HepG2 (cell line): ENCODE results near the gene CD81. TPM values are rescaled to one million over a fixed set of nuclear protein-coding genes. Genes with fewer than 3 reads are reported as not detected.

Experiments
- CREM ChIP-seq, 2 experiments: sonication (generic) in 1 of 2; formaldehyde crosslinking in 1 of 2; IDR thresholded peaks; 2 replicates each; pipeline versions ENCODE4 v1.4.0 to v1.6.1; 2016 to 2020; ENCODE audit warnings: antibody characterized with exemption in 1 of 2, mild to moderate bottlenecking in 1 of 2, missing genetic modification reagents in 1 of 2
- E2F2 ChIP-seq: sonication (generic); formaldehyde crosslinking; IDR thresholded peaks from 2 replicates; pipeline ENCODE4 v1.4.0; 2020; ENCODE audit warnings: missing genetic modification reagents, borderline replicate concordance
- EP300 ChIP-seq, 3 experiments: sonication (generic) in 1 of 3; formaldehyde crosslinking in 1 of 3; IDR thresholded peaks; 2 replicates each; pipeline versions ENCODE4 v1.5.1 to v1.6.1; 2011 to 2020; ENCODE audit warnings: low read depth in 2 of 3, low read length in 2 of 3, borderline replicate concordance in 1 of 3, improper control_type of control experiment in 1 of 3, mild to moderate bottlenecking in 1 of 3, missing genetic modification reagents in 1 of 3, moderate library complexity in 1 of 3
- IRF1 ChIP-seq: sonication (generic); formaldehyde crosslinking; IDR thresholded peaks from 2 replicates; pipeline ENCODE4 v1.4.0; 2020; ENCODE audit warnings: low read depth, mild to moderate bottlenecking, missing genetic modification reagents
- KLF16 ChIP-seq, 2 experiments: sonication (generic) in 1 of 2; formaldehyde crosslinking in 1 of 2; IDR thresholded peaks; 2 replicates each; pipeline versions ENCODE4 v1.6.1 to v1.8.0; 2016 to 2023; ENCODE audit warnings: missing genetic modification reagents in 2 of 2, missing compliant biosample characterization in 1 of 2
- MEF2D ChIP-seq: sonication (generic); formaldehyde crosslinking; IDR thresholded peaks from 2 replicates; pipeline ENCODE4 v1.5.1; 2020; ENCODE audit warnings: mild to moderate bottlenecking, missing genetic modification reagents
- MTA1 ChIP-seq: sonication (generic); formaldehyde crosslinking; IDR thresholded peaks from 2 replicates; pipeline ENCODE4 v1.4.0; 2020; ENCODE audit warnings: missing genetic modification reagents, mild to moderate bottlenecking, borderline replicate concordance
- MXD4 ChIP-seq: IDR thresholded peaks from 2 replicates; pipeline ENCODE4 v1.6.1; 2016; ENCODE audit warnings: mild to moderate bottlenecking, missing biosample characterization, missing genetic modification reagents
- NCOA5 ChIP-seq: sonication (generic); formaldehyde crosslinking; IDR thresholded peaks from 2 replicates; pipeline ENCODE4 v1.4.0; 2020; ENCODE audit warnings: missing genetic modification reagents
- SMAD1 ChIP-seq: sonication (generic); formaldehyde crosslinking; IDR thresholded peaks from 2 replicates; pipeline ENCODE4 v1.4.0; 2020; ENCODE audit warnings: missing genetic modification reagents, low read depth, mild to moderate bottlenecking, borderline replicate concordance
- TIGD3 ChIP-seq: sonication (generic); formaldehyde crosslinking; IDR thresholded peaks from 2 replicates; pipeline ENCODE4 v1.5.1; 2020; ENCODE audit warnings: mild to moderate bottlenecking, missing genetic modification reagents, borderline replicate concordance
- ZGPAT ChIP-seq: IDR thresholded peaks from 2 replicates; pipeline ENCODE4 v1.6.1; 2016; ENCODE audit warnings: mild to moderate bottlenecking
- ZNF230 ChIP-seq: sonication (generic); formaldehyde crosslinking; IDR thresholded peaks from 2 replicates; pipeline ENCODE4 v1.4.0; 2020; ENCODE audit warnings: mild to moderate bottlenecking, missing genetic modification reagents
- ZNF232 ChIP-seq: sonication (generic); formaldehyde crosslinking; IDR thresholded peaks from 2 replicates; pipeline ENCODE4 v1.4.0; 2020; ENCODE audit warnings: missing genetic modification reagents, borderline replicate concordance
- ZNF24 ChIP-seq: fragments of 450-650 bp; IDR thresholded peaks from 2 replicates; pipeline ENCODE4 v1.6.1; 2017; ENCODE audit warnings: antibody characterized with exemption, mild to moderate bottlenecking
- ZNF282 ChIP-seq: fragments of 450-650 bp; IDR thresholded peaks from 2 replicates; pipeline ENCODE4 v1.6.1; 2018; ENCODE audit not compliant: partially characterized antibody
- ZNF331 ChIP-seq: sonication (generic); formaldehyde crosslinking; IDR thresholded peaks from 2 replicates; pipeline ENCODE4 v1.4.0; 2020; ENCODE audit warnings: missing genetic modification reagents
- ZNF484 ChIP-seq: sonication (generic); formaldehyde crosslinking; IDR thresholded peaks from 2 replicates; pipeline ENCODE4 v1.5.1; 2020; ENCODE audit warnings: mild to moderate bottlenecking, low read depth, missing genetic modification reagents, borderline replicate concordance
- ZNF749 ChIP-seq: sonication (generic); formaldehyde crosslinking; IDR thresholded peaks from 2 replicates; pipeline ENCODE4 v1.8.0; 2022; ENCODE audit warnings: mild to moderate bottlenecking, missing genetic modification reagents, moderate library complexity, borderline replicate concordance
- ZNF800 ChIP-seq: sonication (generic); formaldehyde crosslinking; IDR thresholded peaks from 2 replicates; pipeline ENCODE4 v1.4.0; 2020; ENCODE audit warnings: missing genetic modification reagents
- polyA plus RNA-seq, 8 experiments: library from polyadenylated mRNA; depleted of rRNA in 3 of 8; stranded (reverse) in 7 of 8; unstranded in 1 of 8; fragments of >200 nt; fragmentation: Illumina TruSeq in 4 of 8; extraction: Trizol in 4 of 8; gene quantifications; 2 replicates each; pipeline versions ENCODE4 v1.2.1 to v1.2.3, GENCODE V29; 2011 to 2016; ENCODE audit warnings: low read depth in 4 of 8, missing spikeins in 1 of 8, mixed read lengths in 1 of 8; ENCODE audit not compliant: insufficient read depth in 1 of 8
- total RNA-seq, 5 experiments: library from RNA; depleted of rRNA; stranded (reverse); fragments of >200 nt; fragmentation: Illumina TruSeq; extraction: Trizol; gene quantifications; 2 replicates each; pipeline ENCODE4 v1.2.3, GENCODE V29; 2016; ENCODE audit warnings: low read depth in 1 of 5

Gene CD81
- total and polyA plus RNA-seq, 2 of the 13 experiments (the other 11 are each of a cell fraction or from before 2014, with no cell fraction given): not detected

- TF ChIP-seq ZNF749 (CRISPR knock-in tag) (no peak), ZGPAT (CRISPR knock-in tag) (peak; percentile 83), ZNF800 (peak; percentile 65; the same call in 1 of the 2 replicates), TIGD3 (CRISPR knock-in tag) (0 out of 2 replicates have a peak, but pooled peaks have one; percentile 17), MTA1 (CRISPR knock-in tag) (peak; percentile 58; the same call in 1 of the 2 replicates), E2F2 (CRISPR knock-in tag) (0 out of 2 replicates have a peak, but pooled peaks have one; percentile 38), MXD4 (CRISPR knock-in tag) (no peak), KLF16 (CRISPR knock-in tag; IDR thresholded peaks at IDR 0.05) (peak in 1 of 2 experiments; percentile 48; a peak in 1 of 4 replicates), ZNF331 (CRISPR knock-in tag) (no peak; the same call in 1 of the 2 replicates), ZNF282 (no peak), CREM (IDR thresholded peaks at IDR 0.05) (peak; percentile 47; the same call in 1 of the 2 replicates), CREM (CRISPR knock-in tag; IDR thresholded peaks at IDR 0.05) (no peak), IRF1 (CRISPR knock-in tag) (no peak), ZNF24 (no peak), ZNF484 (CRISPR knock-in tag) (no peak), NCOA5 (no peak), EP300 (IDR thresholded peaks at IDR 0.05; ENCODE audit: low read depth in 2 of 2, low read length in 2 of 2) (peak in 1 of 2 experiments; percentile 66; a peak in 2 of 4 replicates), EP300 (CRISPR knock-in tag; IDR thresholded peaks at IDR 0.05; ENCODE audit: borderline replicate concordance) (peak; percentile 57; the same call in 1 of the 2 replicates), ZNF230 (CRISPR knock-in tag) (no peak), ZNF232 (CRISPR knock-in tag) (no peak; the same call in 1 of the 2 replicates), MEF2D (CRISPR knock-in tag) (peak; percentile 78), SMAD1 (CRISPR knock-in tag) (no peak)
These were observed 32.7 kb downstream of the CD81 start (continued) for GRCh38 chr11:2409611-2410468.
